Esophagus muscularis mucosa (tissue), 3 donors: ENCODE data around the gene PGP.

Source experiments
- CTCF ChIP-seq, 3 experiments: fragments of 200-600 bp in 2 of 3; fragments of 450-650 bp in 1 of 3; sonication (generic) in 2 of 3; IDR thresholded peaks; one replicate each; pipeline ENCODE4 v1.5.1; 2017 to 2019; ENCODE audit warnings: antibody characterized with exemption in 3 of 3, mild to moderate bottlenecking in 2 of 3, moderate library complexity in 1 of 3
- POLR2AphosphoS5 ChIP-seq, 2 donors: sonication (generic); formaldehyde crosslinking; IDR thresholded peaks; one replicate each; pipeline ENCODE4 v1.6.1; 2017; ENCODE audit warnings: antibody characterized with exemption in 2 of 2

- no peak for TF ChIP-seq POLR2AphosphoS5 (IDR thresholded peaks at IDR 0.05)
- TF ChIP-seq CTCF (IDR thresholded peaks at IDR 0.05): no peak
These were observed 45.6 kb upstream of the PGP start for GRCh38 chr16:2260250-2260649.
